Activated T-cell treated with anti-CD3 and anti-CD28 coated beads for 4 hours (primary cell): Measurements from ENCODE around the gene SERPINB1.

Experiments
- DNase-seq: peaks from one replicate; pipeline ENCODE4 v3.0.0-alpha.2; 2020

SERPINB1 gene

DNA sequence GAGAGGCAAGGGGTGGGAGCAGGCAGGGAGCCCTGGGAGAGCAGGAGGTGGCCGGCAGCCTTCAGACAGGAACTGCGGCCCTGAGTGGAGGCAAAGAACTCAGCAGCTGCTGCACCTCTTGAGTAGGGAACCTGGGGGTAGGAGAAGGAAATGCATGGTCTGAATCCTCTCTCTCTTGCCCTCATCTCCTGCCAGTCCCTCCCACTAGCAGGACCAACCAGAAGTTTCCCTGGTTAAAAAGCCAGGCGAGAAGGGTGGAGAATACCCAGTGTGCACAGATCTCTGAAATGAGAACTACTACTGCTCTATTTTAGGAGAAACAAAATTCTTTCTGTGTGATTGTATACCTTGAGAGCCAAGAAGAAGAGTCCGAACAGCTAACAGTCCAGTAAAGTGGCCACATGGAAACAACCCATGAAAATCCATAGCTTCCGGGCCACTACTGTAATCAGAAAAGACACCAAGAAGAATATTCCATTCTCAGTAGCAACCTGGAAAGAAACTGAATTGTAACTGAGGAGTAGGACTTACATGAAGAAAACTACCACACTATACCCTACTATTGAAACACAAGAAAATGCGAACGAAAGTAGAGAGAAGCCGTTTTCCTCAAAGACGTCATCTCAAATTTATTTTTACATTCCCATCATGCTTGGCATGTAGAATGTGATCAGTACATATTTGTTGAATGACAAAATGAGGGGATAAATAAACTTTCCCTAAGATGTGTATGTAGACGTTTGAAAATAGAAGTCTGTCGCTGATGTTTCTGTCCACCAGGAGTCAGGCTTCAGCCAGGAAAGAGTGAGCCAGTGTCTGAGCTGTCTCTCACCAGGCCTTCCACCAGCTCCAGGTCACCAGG lies 50.8 kb downstream of the SERPINB1 start:
- DNase-seq, result peak; percentile 28

- no peak for DNase-seq
These were observed 55.4 kb downstream of the SERPINB1 start for GRCh38 chr6:2786269-2786668.

DNA sequence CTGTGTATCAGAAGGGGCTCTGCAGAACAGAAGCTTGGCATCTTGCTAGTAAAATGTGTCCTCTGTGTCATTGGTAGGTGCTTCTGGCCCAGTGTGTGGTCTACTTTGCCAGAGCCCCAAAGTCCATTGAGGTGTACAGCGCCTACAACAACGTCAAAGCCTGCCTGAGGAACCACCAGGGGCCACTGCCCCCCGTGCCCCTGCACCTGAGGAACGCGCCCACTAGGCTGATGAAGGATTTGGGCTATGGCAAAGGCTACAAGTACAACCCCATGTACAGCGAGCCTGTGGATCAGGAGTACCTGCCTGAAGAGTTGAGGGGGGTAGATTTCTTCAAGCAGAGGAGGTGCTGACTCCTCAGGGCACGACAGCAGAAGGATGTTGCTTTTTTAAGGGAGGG lies 56.7 kb downstream of the SERPINB1 start:
- DNase-seq, result no peak

DNA sequence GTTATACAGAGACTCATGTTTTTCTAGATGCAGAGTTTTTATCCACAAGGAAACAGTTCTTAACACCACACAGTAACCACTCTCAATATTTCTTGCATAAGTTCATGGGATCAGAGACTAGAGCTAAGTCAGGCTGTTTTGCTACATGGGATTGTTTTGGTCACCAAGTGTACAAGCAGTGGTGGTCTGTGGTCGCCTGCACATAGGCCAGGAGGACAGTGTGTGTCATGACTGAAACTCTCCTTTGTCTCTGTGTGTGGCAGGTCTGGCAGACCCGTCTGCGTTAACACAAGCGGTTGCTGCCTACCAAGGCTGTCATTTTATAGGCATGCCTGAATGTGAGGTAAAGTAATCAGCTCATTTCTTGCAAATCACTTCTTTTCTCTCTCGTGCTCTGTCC lies 57.6 kb downstream of the SERPINB1 start:
- no peak for DNase-seq

- no peak for DNase-seq
These were observed 58.3 kb downstream of the SERPINB1 start for GRCh38 chr6:2783188-2783963.

DNA sequence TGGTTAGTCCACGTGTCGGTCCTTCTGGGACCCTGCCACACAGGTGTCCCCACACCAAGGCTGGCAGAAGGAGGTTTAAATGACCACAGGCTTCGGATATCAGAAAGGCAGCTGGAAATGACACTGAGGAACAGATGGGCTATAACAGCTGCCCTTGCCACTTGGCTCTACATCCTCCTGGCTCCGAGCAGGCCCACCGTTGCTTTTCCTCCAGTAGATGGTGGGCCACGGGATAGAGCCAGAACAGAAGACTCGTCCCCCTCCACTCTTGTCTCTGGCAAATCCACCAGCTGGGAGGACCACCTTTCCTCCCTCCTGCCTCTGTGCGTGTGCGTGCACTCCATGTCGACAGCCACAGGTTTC lies 58.9 kb downstream of the SERPINB1 start:
- no peak for DNase-seq

GRCh38 chr6:2782356-2782708 lies 59.3 kb downstream of the SERPINB1 start:
- no peak for DNase-seq
